SK-N-SH (cell line): ENCODE data around the gene ARF1.

Experiments
- MXI1 ChIP-seq: IDR thresholded peaks from 2 replicates; pipeline ENCODE4 v1.6.1; 2012; ENCODE audit warnings: mild to moderate bottlenecking, low read depth, low read length, improper control_type of control experiment
- NFIC ChIP-seq: IDR thresholded peaks from 2 replicates; pipeline ENCODE4 v1.4.0; 2012; ENCODE audit warnings: borderline replicate concordance
- POLR2AphosphoS5 ChIP-seq: IDR thresholded peaks from 2 replicates; pipeline ENCODE4 v1.6.1; 2012; ENCODE audit warnings: low read depth, low read length
- TF ChIP-seq, protein P1 (sequence below): fragments of 200-600 bp; sonication (generic); IDR thresholded peaks from 2 replicates; pipeline ENCODE4 v1.6.1; 2017; ENCODE audit warnings: antibody characterized with exemption, mild to moderate bottlenecking, moderate library complexity

DNA sequence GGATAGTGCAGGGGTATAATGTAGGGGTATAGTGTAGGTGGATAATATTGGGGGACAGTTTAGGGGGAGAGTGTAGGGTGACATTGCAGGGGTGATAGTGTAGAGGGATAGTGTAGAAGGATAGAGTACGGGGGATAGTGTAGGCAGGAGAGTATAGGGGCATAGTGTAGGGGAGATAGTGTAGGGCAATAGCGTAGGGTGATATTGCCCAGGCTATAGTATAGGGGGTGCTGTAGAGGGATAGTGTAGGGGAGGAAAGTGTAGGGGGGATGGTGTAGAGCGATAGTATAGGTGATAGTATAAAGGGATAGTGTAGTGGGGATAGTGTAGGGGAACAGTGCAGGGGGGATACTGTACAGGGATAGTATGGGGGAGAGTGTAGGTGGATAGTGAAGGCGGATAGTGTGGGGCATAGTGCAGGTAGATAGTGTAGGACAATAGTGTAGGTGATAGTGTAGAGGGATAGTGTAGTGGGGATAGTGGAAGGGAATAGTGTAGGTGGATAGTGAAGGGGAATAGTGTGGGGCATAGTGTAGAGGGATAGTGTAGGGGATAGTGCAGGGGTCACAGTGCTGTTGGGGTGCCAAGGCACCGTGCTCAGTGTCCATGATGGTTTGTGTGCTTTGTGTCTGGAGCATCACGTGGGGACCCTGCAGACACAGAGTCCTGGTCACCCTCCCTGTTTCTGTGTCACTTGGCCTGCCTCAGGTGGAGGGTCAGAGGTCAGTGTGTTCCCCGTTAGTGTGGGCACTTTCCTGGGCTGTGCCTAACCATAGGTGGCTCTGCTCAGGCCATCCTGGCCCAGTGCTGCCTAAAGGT, 10.5 kb upstream of the ARF1 start:
- TF ChIP-seq MXI1 (no peak), NFIC (no peak), POLR2AphosphoS5 (no peak)
- TF ChIP-seq, protein P1, sequence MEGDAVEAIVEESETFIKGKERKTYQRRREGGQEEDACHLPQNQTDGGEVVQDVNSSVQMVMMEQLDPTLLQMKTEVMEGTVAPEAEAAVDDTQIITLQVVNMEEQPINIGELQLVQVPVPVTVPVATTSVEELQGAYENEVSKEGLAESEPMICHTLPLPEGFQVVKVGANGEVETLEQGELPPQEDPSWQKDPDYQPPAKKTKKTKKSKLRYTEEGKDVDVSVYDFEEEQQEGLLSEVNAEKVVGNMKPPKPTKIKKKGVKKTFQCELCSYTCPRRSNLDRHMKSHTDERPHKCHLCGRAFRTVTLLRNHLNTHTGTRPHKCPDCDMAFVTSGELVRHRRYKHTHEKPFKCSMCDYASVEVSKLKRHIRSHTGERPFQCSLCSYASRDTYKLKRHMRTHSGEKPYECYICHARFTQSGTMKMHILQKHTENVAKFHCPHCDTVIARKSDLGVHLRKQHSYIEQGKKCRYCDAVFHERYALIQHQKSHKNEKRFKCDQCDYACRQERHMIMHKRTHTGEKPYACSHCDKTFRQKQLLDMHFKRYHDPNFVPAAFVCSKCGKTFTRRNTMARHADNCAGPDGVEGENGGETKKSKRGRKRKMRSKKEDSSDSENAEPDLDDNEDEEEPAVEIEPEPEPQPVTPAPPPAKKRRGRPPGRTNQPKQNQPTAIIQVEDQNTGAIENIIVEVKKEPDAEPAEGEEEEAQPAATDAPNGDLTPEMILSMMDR = no peak
